Left colon (tissue), 2 donors: ENCODE data around the gene SKAP2. TPM values are rescaled to one million over a fixed set of nuclear protein-coding genes. Genes with fewer than 3 reads are reported as not detected.
"Not testable (repeated sequence)": the region's sequence is repeated elsewhere in the genome, so short reads cannot be mapped to it uniquely, and the experiment has no call there.

ENCODE experiments used
- ATAC-seq: fragments of 200-7000 bp; cut with Tn5 transposase; one replicate; pipeline ENCODE4 v1.9.1; 2020; ENCODE audit warnings: mild to moderate bottlenecking, moderate library complexity
- DNase-seq, 2 donors: peaks; one replicate each; pipeline ENCODE4 v3.0.0-alpha.2; 2020
- intact Hi-C, 2 donors: fragments of 100-400 bp; cut with DNase I in 1 of 2; cut with micrococcal nuclease in 1 of 2; formaldehyde crosslinking; loops; one replicate each; pipeline versions ENCODE4 v1.11.2 to v1.14.0; 2022; cut with DNase I, micrococcal nuclease
- total RNA-seq, 2 donors: library from RNA; stranded (reverse); fragmentation: NEBNext Ultra II Directional; extraction: Animal tissue kit (Norgen Biotek cat#: 25700); gene quantifications; one replicate each; pipeline ENCODE4 v1.2.1, GENCODE V29; 2021
- donor health status: DM: no; HTN: no; CAD: no.
- donor health status: DM: yes; HTN: yes; CAD: no.

SKAP2 gene
- total RNA-seq, 2 donors from 2014 or later = 39.3 to 46.6 TPM

- DNase-seq = no peak
These were observed 4.7 kb downstream of the SKAP2 start for GRCh38 chr7:26859720-26860119.

DNA sequence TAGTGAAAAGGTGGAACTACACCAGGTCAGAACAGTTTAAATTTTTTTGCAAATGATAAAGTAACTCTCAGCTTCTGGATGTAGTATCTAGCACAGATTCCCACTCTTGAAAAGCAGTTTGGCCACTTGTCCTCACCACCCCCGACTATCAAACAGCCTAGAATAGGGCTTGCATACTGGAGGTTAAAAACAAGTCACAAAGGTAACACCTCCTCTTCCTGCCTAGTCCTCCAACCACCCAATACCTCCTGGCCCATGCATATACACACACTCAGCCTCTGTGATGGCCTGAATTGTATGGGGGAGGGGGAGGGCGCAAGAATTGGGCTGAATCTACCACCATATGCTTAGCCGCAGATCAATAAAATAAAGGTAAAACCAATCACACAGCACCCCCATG is 5.7 kb downstream of the SKAP2 start:
- ATAC-seq (peak; percentile 44), DNase-seq (peak in 1 of 2 donors; percentile 18)
- intact Hi-C loops = loop anchor here in 1 of 2 donors (5.0 to 10.0 kb wide), 2 partner anchors 284 to 484 kb away; partner anchors contain the start of gene HOXA5

More at GRCh38 chr7:26859720-26860119, 4.7 kb downstream of the SKAP2 start:
- intact Hi-C loops = loop anchor here in 1 of 2 donors (5.0 to 10.0 kb wide), 3 partner anchors 238 to 485 kb away; partner anchors contain the start of genes HOXA1 and HOXA5
- ATAC-seq = no peak

DNA sequence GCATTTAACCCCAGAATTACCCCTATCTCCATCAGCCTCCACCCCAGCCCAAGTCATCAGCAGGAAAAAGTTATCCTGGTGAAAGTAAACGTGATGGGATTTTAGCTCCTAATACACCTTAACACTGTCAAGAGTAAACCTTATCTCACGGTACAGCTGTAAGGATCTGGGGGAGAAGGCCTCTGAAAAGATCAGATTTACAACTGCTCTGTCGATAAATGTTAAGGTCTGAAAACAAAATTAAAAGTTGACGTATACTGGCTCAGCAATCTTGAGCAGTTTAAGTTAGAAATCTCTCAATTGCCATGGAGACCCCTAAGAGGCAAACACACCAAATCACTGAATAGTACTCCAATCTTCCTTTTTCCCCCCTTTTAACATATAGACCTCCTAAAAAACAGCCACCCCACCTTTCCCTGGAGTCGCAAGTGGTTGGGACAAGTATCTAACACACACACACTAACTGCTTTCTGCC is 6.1 kb downstream of the SKAP2 start:
- DNase-seq = no peak
- intact Hi-C loops = loop anchor here in 1 of 2 donors (5.0 to 10.0 kb wide), 2 partner anchors 284 to 483 kb away; partner anchors contain the start of gene HOXA5
- ATAC-seq = peak; percentile 22

- peak; percentile 49 for ATAC-seq
- peak; percentile 48 to 59 for DNase-seq
- intact Hi-C loops = loop anchor here in 1 of 2 donors (5.0 to 10.0 kb wide), 2 partner anchors 285 to 483 kb away; partner anchors contain the start of gene HOXA5
These were observed 6.7 kb downstream of the SKAP2 start for GRCh38 chr7:26857506-26858240.

DNA sequence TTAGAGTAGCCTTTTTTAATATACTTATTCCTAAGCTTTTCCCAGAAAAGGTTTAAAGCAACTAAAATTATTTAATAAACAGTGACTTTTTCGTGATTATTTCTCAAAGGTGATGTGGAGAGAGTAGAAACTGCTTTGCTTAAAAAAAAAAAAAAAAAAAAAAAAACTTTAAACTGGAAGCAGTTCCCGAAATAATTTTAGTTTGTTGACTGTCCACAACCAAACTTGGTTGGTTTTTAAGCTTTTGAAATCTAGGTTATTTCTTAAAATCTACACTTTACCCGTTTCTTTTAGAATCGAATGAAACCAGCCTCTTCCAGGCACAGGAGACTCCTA is 7.3 kb downstream of the SKAP2 start:
- no peak for ATAC-seq
- no peak for DNase-seq
- intact Hi-C loops = loop anchor here in 1 of 2 donors (5.0 to 10.0 kb wide), 2 partner anchors 285 to 482 kb away; partner anchors contain the start of gene HOXA5

DNA sequence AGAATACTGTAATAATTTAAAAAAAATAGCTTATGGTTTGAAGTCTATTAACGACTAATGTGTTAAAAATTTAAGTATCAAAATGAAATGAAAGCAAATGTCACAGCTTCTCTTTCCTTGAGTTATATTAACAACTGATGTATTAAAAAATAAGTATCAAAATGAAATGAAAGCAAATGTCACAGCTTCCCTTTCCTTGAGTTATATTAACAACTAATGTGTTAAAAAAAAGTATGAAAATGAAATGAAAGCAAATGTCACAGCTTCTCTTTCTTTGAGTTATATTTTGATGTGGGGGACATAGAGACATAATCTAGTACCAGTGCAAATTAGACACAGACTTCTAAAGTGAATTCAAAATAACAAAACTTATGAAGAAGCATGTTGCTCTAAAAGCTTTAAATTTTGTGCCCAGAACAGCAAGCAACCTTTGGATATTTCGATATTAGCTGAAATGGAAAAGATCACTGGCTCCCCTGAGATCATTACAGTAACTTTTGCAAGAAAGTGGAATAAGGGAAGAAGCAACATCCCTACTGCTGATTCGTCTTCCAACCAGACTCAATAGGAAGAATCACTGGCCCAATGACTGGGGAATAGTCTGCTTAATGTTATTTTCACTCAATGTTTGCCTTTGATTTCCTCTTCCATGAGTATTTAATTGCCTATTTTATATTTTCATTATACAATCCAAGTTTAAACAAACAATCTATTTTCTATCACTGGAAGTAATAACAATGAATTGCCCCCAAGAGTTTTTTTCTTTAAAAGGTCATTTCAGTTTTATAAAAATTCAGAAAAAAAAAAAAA is 8.0 kb downstream of the SKAP2 start:
- intact Hi-C loops = loop anchor here in 1 of 2 donors (5.0 to 10.0 kb wide), 2 partner anchors 286 to 482 kb away; partner anchors contain the start of gene HOXA5
- ATAC-seq = no peak
- DNase-seq = no peak

DNA sequence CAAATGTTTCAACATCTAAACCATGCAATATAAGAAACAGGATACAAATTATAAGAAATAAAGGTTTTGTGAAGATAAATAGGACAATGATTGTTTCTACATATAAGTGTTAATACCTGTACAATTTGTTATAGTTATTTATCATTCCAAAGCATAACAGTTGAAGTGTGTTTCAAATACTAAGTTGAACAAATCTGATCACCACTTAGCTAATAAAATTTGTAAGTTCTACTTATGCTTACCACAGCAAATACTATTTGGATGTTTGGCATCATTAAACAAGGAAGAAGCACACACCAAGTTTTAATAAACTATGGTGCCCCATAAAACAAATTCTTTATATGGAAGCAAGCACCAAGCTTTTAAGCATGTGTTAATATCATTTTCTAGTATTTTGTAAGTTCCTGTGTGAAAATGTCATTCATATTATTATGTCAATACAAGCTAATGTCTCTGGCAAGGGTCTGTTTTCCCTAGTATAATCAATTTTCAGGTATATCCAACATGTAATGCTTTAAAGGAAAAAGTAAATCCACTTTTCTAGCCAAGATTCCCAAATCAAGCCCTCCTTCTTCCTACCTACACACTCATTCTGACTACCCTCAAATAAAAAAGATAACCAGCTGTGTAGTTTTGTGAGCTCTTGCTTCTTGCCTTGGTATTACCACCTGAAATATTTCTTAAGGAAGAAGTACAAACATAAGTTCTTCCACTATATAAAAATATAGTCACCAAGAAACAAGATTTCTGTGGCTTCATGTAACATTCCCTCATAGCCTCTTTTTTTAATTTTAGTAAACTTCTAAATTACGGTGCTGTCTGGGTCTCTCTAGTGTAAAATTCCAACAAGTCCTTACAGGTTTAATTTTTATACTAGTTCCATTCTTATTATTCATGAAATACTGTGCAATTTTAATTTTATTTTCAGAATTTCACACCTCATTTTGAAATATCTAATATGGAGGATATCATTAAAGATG is 9.2 kb downstream of the SKAP2 start:
- no peak for ATAC-seq
- no peak for DNase-seq
- intact Hi-C loops = loop anchor here in 1 of 2 donors (5.0 to 10.0 kb wide), 2 partner anchors 287 to 480 kb away; partner anchors contain the start of gene HOXA5

DNA sequence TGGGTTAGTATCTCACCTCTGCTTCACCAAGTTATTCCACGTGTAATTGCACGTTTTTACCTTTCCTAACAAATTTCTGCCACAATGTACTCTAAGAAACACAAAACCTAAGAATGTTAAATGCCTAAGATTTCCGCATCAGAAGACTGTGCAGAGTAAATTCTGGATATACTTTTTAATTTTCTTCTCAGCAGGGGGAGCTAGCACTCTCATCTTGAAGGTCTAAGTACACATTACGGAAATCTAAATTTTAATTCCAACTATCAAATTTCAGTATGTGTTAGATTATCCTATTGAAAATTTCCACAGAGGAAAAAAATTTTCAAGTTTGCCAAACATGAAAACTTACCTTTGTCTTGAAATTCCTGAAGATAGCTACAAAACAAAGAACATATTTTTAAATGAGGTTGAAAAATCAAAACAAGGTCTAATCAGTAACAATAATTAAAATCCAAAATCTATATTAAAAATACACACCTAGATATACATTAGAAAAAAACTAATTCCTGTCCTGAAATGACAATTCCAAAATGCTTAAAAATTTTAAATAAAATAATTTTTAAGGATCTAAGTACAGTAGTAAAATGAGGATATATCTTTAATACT is 10.5 kb downstream of the SKAP2 start:
- ATAC-seq (peak; percentile 48), DNase-seq (no peak)
- intact Hi-C loops = loop anchor here in 1 of 2 donors (10.0 kb wide), 1 partner anchor 479 kb away; no protein-coding TSS in a partner anchor

- intact Hi-C loops = loop anchor here in 1 of 2 donors (10.0 kb wide), 1 partner anchor 475 kb away; no protein-coding TSS in a partner anchor
- DNase-seq (no peak), ATAC-seq (no peak)
These were observed 14.2 kb downstream of the SKAP2 start for GRCh38 chr7:26850193-26850651.

DNA sequence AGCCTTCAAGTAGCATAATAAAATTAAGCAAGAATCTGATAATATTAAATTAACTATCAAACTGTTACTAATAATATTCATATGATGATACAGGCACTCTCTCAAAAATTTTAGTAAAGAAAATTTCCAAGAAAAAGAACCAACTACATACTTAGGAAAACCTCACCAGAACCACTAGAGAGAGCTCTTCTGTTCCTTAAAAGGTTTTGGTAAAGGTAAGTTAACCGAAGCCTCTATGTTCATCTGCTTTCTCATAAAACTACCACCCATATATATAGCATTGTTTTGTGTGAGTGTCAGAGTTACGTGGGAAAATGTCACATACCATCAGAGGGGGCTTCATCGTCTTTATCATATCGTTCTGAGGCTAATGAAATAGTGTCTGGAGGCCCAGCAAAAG is 20.7 kb downstream of the SKAP2 start:
- intact Hi-C loops = no loop called here
- ATAC-seq (no peak), DNase-seq (no peak)

- ATAC-seq = peak; percentile 23
- no peak for DNase-seq
- intact Hi-C loops = no loop called here
These were observed 21.5 kb downstream of the SKAP2 start for GRCh38 chr7:26842897-26843296.

DNA sequence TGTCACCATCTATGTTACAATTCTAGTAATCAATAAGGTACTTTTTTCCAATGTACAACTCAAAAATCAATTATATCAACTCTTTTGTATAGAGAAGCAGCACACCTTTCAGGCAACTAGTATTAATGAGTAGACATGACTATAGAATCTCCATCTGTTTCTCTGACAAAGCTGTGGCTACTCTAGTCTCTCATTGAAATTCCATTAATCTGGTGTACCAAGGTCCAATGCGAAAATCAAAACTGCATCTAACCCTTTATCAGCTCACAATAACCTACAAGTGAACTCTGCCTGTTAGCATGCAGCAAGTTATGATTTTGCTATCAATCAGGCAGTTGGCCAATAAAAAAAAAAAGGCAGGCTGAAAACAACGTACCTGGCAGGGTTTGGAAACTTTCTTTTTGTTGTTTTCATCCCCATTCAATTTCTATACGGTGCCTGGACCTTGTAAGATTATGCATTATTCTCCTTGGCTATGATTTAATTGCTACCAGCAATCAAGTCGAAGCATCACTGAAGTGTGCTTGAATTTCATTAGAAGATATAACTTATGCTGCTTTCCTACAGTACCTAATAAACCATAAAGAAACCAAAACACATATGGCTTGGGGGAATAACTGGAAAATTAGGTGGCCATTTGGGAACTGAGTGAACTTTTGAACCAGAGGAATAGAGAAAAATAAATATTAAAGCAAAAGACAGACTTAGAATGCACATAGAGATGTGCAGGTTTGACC is 23.2 kb downstream of the SKAP2 start:
- ATAC-seq = no peak
- no peak for DNase-seq
- intact Hi-C loops = no loop called here

DNA sequence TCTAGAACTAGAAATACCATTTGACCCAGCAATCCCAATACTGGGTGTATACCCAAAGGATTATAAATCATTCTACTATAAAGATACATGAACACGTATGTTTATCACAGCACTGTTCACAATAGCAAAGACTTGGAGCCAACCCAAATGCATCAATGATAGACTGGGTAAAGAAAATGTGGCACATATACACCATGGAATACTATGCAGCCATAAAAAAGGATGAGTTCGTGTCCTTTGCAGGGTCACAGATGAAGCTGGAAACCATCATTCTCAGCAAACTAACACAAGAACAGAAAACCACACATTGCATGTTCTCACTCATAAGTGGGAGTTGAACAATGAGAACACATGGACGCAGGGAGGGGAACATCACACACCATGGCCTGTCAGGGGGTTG is 27.6 kb downstream of the SKAP2 start:
- intact Hi-C loops, DNase-seq, ATAC-seq: not testable (repeated sequence)

- intact Hi-C loops = no loop called here
- ATAC-seq = no peak
These were observed 49.0 kb downstream of the SKAP2 start for GRCh38 chr7:26815426-26815825.

GRCh38 chr7:26813432-26813831 is 51.0 kb downstream of the SKAP2 start:
- DNase-seq = no peak
- intact Hi-C loops = no loop called here
- no peak for ATAC-seq

More at GRCh38 chr7:26815426-26815825, 49.0 kb downstream of the SKAP2 start:
- DNase-seq = no peak

GRCh38 chr7:26794541-26794940 is 69.8 kb downstream of the SKAP2 start:
- ATAC-seq = no peak
- no peak for DNase-seq
- intact Hi-C loops = no loop called here

DNA sequence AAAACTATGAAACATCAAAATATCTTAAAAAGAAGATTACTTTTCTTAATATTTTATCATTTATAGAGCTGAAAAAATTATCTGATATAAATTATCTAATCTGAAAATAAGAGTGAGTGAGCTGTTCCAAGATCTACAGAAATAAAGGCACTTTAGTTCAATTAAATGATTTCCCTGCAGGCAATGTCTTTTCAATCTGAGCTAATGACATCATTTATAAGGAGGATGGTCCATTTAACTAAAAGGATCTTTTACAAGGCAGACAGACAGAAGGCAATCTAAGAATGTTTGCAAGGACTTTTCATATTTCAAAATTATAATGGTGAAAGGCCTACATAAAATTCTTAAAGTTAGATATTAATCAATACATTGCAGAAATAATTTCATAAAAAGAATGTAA is 71.8 kb downstream of the SKAP2 start:
- ATAC-seq = no peak
- no peak for DNase-seq
- intact Hi-C loops = no loop called here
